ENCODE results near the gene DUSP18. TPM values are rescaled to one million over a fixed set of nuclear protein-coding genes. Genes with fewer than 3 reads are reported as not detected.
A peak's percentile ranks its signal among the peaks of the same experiment; 100 is the strongest.

The DUSP18 gene
- total and polyA plus RNA-seq, 9 of the 15 experiments (the other 6 are each of a cell fraction or from before 2014, with no cell fraction given), result 1.00 to 3.7 (median 1.5) TPM

DNA sequence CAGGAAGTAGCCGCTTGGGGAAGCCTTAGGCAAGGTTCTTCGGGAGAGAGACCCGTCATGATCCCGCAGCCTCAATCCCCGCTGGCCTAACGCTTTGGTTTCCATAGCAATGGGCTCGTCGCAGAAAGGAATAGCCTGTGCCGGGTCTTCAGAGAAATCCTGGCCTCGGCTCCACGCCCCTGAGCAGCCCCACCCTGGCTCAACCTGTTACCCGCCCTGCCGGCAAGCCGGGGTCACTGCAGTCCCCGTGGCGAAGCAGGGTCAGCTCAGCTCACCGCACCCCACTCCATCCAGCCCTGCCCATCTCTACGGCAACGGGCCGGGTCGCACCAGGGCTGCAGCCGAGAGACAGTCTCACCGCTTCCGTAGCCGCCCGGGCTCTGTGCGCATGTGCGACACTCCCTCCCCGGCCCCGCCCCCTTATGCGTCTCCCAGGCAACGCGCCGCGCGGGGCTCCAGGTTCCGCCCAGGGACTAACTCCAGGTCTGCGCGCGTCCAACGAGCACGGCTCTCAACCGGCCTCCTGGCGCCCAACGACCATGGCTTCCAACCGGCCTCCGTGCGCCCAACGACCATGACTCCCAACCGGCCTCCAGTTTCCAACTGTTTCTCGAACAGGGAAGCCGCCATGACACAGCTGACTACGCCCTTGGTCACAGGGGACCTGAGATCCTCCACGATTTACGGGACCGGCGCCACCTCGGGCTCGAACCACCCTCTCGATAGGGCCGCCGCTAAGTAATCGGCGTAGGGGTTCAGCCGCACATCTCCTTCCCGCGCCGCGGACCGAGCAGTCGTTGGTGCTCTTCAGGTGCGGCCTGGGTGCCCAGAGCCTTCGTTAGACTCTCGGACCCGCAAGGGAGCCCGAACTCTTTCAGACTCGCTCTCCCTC, at the start of gene DUSP18 (continued):
- no peak for TF ChIP-seq ZNF445 (CRISPR knock-in tag; IDR thresholded peaks at IDR 0.05; ENCODE audit: low read depth)
- TF ChIP-seq, protein P1, sequence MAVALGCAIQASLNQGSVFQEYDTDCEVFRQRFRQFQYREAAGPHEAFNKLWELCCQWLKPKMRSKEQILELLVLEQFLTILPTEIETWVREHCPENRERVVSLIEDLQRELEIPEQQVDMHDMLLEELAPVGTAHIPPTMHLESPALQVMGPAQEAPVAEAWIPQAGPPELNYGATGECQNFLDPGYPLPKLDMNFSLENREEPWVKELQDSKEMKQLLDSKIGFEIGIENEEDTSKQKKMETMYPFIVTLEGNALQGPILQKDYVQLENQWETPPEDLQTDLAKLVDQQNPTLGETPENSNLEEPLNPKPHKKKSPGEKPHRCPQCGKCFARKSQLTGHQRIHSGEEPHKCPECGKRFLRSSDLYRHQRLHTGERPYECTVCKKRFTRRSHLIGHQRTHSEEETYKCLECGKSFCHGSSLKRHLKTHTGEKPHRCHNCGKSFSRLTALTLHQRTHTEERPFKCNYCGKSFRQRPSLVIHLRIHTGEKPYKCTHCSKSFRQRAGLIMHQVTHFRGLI (CRISPR knock-in tag; IDR thresholded peaks at IDR 0.05), result no peak
- no peak for TF ChIP-seq AFF4 (CRISPR knock-in tag; IDR thresholded peaks at IDR 0.05)
- peak; percentile 32 for TF ChIP-seq HMGN3 (IDR thresholded peaks at IDR 0.05; ENCODE audit: borderline replicate concordance, extremely low read depth, insufficient read length, low read depth, low read length)
- no peak for TF ChIP-seq FOXP1 (CRISPR knock-in tag; IDR thresholded peaks at IDR 0.05)
- TF ChIP-seq CREB3L1 (IDR thresholded peaks at IDR 0.05; ENCODE audit: borderline replicate concordance, low read depth), result no peak
- no peak for TF ChIP-seq KAT8 (IDR thresholded peaks at IDR 0.05; ENCODE audit: low read depth)
- TF ChIP-seq ELF2 (CRISPR knock-in tag; IDR thresholded peaks at IDR 0.05), result 0 out of 2 replicates have a peak, but pooled peaks have one; percentile 32
- no peak for TF ChIP-seq ZNF512 (tag; IDR thresholded peaks at IDR 0.05)
- no peak for TF ChIP-seq BRF1 (IDR thresholded peaks at IDR 0.05; ENCODE audit: borderline replicate concordance, extremely low read depth, insufficient read length)
- no peak for TF ChIP-seq CBFA2T2 (conservative IDR thresholded peaks at IDR 0.05)
- TF ChIP-seq EP300 (IDR thresholded peaks at IDR 0.05; ENCODE audit: low read length), result no peak
- no peak for TF ChIP-seq RBM34 (IDR thresholded peaks at IDR 0.05; ENCODE audit: borderline replicate concordance, insufficient read depth, low read length)
- TF ChIP-seq ZNF384 (IDR thresholded peaks at IDR 0.05; ENCODE audit: low read depth, low read length), result no peak
- TF ChIP-seq FOXA1 (IDR thresholded peaks at IDR 0.05; ENCODE audit: borderline replicate concordance), result no peak
- no peak for TF ChIP-seq SAFB (IDR thresholded peaks at IDR 0.05; ENCODE audit: borderline replicate concordance, low read depth, low read length)

Data from K562 (cell line).